ENCODE data around the gene IRF2BP2.

The IRF2BP2 gene

DNA sequence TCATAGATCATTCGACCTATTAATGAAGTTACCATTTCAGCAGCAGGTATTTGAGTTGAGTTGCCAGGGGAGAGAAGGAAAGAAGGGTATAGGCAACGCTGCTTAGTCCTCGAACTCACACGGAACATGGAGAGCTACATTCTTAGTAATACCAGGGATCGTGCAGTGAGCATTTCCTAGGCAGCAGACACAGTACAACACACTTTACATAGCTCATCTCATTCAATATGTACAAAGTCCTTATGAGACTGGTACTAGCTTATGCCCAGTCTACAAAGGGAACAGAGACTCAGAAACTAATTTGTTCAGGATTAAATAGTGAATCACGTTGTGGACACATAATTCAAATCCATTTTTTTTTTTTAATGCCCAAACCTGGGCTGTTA, 25.6 kb downstream of the IRF2BP2 start:
- no peak for DNase-seq
- no peak overlapping the region for H2AFZ ChIP-seq (ENCODE audit: low read length)
- H3K4me3 ChIP-seq (ENCODE audit: low read length): no peak overlapping the region
- H3K79me2 ChIP-seq (ENCODE audit: low read length): no peaks in the 10 kb centered on the region
- H3K9me3 ChIP-seq (replicated peaks; ENCODE audit: insufficient read depth, low read length): no peaks in the 10 kb centered on the region
- H3K4me2 ChIP-seq (ENCODE audit: low read depth, low read length): no peak overlapping the region
- no peaks in the 10 kb centered on the region for H3K9me2 ChIP-seq (replicated peaks; ENCODE audit: insufficient read depth, low read length)
- no peaks in the 10 kb centered on the region for H3K36me3 ChIP-seq (replicated peaks; ENCODE audit: insufficient read depth, low read length)
- H3K27me3 ChIP-seq (replicated peaks; ENCODE audit: insufficient read depth, low read length): no peaks in the 10 kb centered on the region
- no peaks in the 10 kb centered on the region for H3F3A ChIP-seq (ENCODE audit: insufficient read depth, low read length)
- H3K27ac ChIP-seq (ENCODE audit: low read length): no peak overlapping the region
- H3K9ac ChIP-seq (ENCODE audit: low read length): no peak overlapping the region
- TF ChIP-seq, protein P1, sequence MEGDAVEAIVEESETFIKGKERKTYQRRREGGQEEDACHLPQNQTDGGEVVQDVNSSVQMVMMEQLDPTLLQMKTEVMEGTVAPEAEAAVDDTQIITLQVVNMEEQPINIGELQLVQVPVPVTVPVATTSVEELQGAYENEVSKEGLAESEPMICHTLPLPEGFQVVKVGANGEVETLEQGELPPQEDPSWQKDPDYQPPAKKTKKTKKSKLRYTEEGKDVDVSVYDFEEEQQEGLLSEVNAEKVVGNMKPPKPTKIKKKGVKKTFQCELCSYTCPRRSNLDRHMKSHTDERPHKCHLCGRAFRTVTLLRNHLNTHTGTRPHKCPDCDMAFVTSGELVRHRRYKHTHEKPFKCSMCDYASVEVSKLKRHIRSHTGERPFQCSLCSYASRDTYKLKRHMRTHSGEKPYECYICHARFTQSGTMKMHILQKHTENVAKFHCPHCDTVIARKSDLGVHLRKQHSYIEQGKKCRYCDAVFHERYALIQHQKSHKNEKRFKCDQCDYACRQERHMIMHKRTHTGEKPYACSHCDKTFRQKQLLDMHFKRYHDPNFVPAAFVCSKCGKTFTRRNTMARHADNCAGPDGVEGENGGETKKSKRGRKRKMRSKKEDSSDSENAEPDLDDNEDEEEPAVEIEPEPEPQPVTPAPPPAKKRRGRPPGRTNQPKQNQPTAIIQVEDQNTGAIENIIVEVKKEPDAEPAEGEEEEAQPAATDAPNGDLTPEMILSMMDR (IDR thresholded peaks at IDR 0.05; ENCODE audit: low read length): no peak
- TF ChIP-seq EZH2 (optimal IDR thresholded peaks at IDR 0.05; ENCODE audit: low read depth, low read length): no peak
- no peak for TF ChIP-seq EZH2phosphoT487 (IDR thresholded peaks at IDR 0.05; ENCODE audit: low read length)
- no peaks in the 10 kb centered on the region for H4K20me1 ChIP-seq (ENCODE audit: insufficient read depth, low read length)
- no peaks in the 10 kb centered on the region for H3K4me1 ChIP-seq (ENCODE audit: low read length)

GRCh38 chr1:234583755-234584419, 26.1 kb downstream of the IRF2BP2 start:
- H3K9ac ChIP-seq (ENCODE audit: low read length): no peak overlapping the region
- no peak overlapping the region for H3K4me2 ChIP-seq (ENCODE audit: low read depth, low read length)
- H3K36me3 ChIP-seq (replicated peaks; ENCODE audit: insufficient read depth, low read length): no peaks in the 10 kb centered on the region
- H4K20me1 ChIP-seq (ENCODE audit: insufficient read depth, low read length): no peaks in the 10 kb centered on the region
- H2AFZ ChIP-seq (ENCODE audit: low read length): no peak overlapping the region
- no peak overlapping the region for H3K27ac ChIP-seq (ENCODE audit: low read length)
- H3K4me1 ChIP-seq (ENCODE audit: low read length): no peaks in the 10 kb centered on the region
- TF ChIP-seq EZH2 (optimal IDR thresholded peaks at IDR 0.05; ENCODE audit: low read depth, low read length) (no peak), EZH2phosphoT487 (IDR thresholded peaks at IDR 0.05; ENCODE audit: low read length) (no peak)
- TF ChIP-seq, protein P1 (IDR thresholded peaks at IDR 0.05; ENCODE audit: low read length): no peak
- no peaks in the 10 kb centered on the region for H3F3A ChIP-seq (ENCODE audit: insufficient read depth, low read length)
- no peak overlapping the region for H3K4me3 ChIP-seq (ENCODE audit: low read length)
- no peaks in the 10 kb centered on the region for H3K9me3 ChIP-seq (replicated peaks; ENCODE audit: insufficient read depth, low read length)
- H3K27me3 ChIP-seq (replicated peaks; ENCODE audit: insufficient read depth, low read length): no peaks in the 10 kb centered on the region
- no peaks in the 10 kb centered on the region for H3K9me2 ChIP-seq (replicated peaks; ENCODE audit: insufficient read depth, low read length)
- no peaks in the 10 kb centered on the region for H3K79me2 ChIP-seq (ENCODE audit: low read length)
- no peak for DNase-seq

DNA sequence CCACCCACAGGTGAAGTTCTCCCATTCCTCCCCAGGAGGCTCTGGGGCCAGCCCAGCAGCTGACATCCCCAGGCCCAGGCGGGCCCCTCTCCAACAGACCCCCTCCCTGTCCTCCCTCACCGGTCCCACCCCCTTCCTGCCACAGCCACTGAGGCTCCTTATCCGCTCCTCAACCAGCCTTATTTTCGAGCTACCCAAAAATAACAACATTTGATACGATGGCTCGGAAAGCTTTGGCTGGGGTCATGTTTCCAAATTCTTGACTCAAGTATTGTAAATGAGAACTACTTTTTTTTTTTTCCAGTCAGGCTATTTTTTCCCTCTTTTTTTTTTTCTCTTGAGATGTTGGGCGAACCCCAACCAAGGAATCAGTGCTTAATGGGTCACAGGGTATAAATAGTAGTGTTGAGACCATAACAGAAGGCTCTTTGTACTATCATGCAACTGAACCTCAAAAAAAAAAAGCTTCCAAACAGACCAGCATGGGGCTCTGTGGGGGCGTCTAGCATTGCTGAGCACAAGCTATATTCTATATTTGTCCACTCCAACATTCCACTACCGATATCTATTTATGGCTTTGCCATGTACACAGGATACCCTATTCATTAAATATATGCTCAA, 27.2 kb downstream of the IRF2BP2 start:
- Histone ChIP-seq H3F3A (ENCODE audit: insufficient read depth, low read length) (no peaks in the 10 kb centered on the region), H3K36me3 (replicated peaks; ENCODE audit: insufficient read depth, low read length) (no peaks in the 10 kb centered on the region), H3K27ac (ENCODE audit: low read length) (no peak overlapping the region), H3K4me2 (ENCODE audit: low read depth, low read length) (no peak overlapping the region), H3K4me3 (ENCODE audit: low read length) (no peak overlapping the region), H2AFZ (ENCODE audit: low read length) (no peak overlapping the region), H3K9ac (ENCODE audit: low read length) (no peak overlapping the region), H3K9me2 (replicated peaks; ENCODE audit: insufficient read depth, low read length) (no peaks in the 10 kb centered on the region), H4K20me1 (ENCODE audit: insufficient read depth, low read length) (no peaks in the 10 kb centered on the region), H3K9me3 (replicated peaks; ENCODE audit: insufficient read depth, low read length) (no peaks in the 10 kb centered on the region), H3K27me3 (replicated peaks; ENCODE audit: insufficient read depth, low read length) (no peaks in the 10 kb centered on the region), H3K4me1 (ENCODE audit: low read length) (no peaks in the 10 kb centered on the region), H3K79me2 (ENCODE audit: low read length) (no peaks in the 10 kb centered on the region)
- TF ChIP-seq EZH2 (optimal IDR thresholded peaks at IDR 0.05; ENCODE audit: low read depth, low read length) (no peak), EZH2phosphoT487 (IDR thresholded peaks at IDR 0.05; ENCODE audit: low read length) (no peak)
- TF ChIP-seq, protein P1 (IDR thresholded peaks at IDR 0.05; ENCODE audit: low read length): no peak
- DNase-seq: no peak
